Thoracic aorta (tissue), 2 donors: ENCODE results near the gene TEX19. TPM values are rescaled to one million over a fixed set of nuclear protein-coding genes. Genes with fewer than 3 reads are reported as not detected.
"Not testable (repeated sequence)": the region's sequence is repeated elsewhere in the genome, so short reads cannot be mapped to it uniquely, and the experiment has no call there.

Source experiments
- ATAC-seq: fragments of 150-250 bp; one replicate; pipeline ENCODE4 v1.8.0; 2017; ENCODE audit warnings: low read depth; ENCODE audit not compliant: insufficient number of reproducible peaks, low FRiP score
- DNase-seq: peaks from one replicate; pipeline ENCODE4 v3.0.0-alpha.2; 2020; ENCODE audit warnings: low spot score
- H3K27ac ChIP-seq, 2 donors: fragments of 200-600 bp; sonication (generic); 1 replicate in 1 of 2; 2 replicates in 1 of 2; pipeline ENCODE4 v1.5.1; 2016; ENCODE audit warnings: mild to moderate bottlenecking in 2 of 2, moderate library complexity in 2 of 2
- H3K27me3 ChIP-seq: fragments of 200-600 bp; sonication (generic); replicated peaks from 2 replicates; pipeline ENCODE4 v1.6.0; 2016; ENCODE audit warnings: mild to moderate bottlenecking; ENCODE audit not compliant: insufficient read depth
- H3K36me3 ChIP-seq: fragments of 200-600 bp; sonication (generic); one replicate; pipeline ENCODE4 v1.5.1; 2016
- H3K4me1 ChIP-seq, 2 donors: fragments of 200-600 bp; sonication (generic); 1 replicate in 1 of 2; 2 replicates in 1 of 2; pipeline versions ENCODE4 v1.5.1 to v1.6.0; 2016; ENCODE audit warnings: low read depth in 2 of 2, mild to moderate bottlenecking in 1 of 2; ENCODE audit not compliant: control insufficient read depth in 1 of 2
- H3K4me3 ChIP-seq: fragments of 200-600 bp; sonication (generic); 2 replicates; pipeline ENCODE4 v1.5.1; 2016; ENCODE audit warnings: mild to moderate bottlenecking
- H3K9me3 ChIP-seq: fragments of 200-600 bp; sonication (generic); 2 replicates; pipeline ENCODE4 v1.5.1; 2016
- total RNA-seq, 2 donors: library from RNA; depleted of rRNA; stranded (reverse); fragments of >200 nt; gene quantifications; one replicate each; pipeline versions ENCODE4 v1.1.0 to v1.2.3, GENCODE V29; 2016
- TF ChIP-seq, protein P1 (sequence below): fragments of 200-600 bp; sonication (generic); IDR thresholded peaks from one replicate; pipeline ENCODE4 v1.5.1; 2019; ENCODE audit warnings: antibody characterized with exemption

The TEX19 gene
- total RNA-seq, 2 donors from 2014 or later: not detected

DNA sequence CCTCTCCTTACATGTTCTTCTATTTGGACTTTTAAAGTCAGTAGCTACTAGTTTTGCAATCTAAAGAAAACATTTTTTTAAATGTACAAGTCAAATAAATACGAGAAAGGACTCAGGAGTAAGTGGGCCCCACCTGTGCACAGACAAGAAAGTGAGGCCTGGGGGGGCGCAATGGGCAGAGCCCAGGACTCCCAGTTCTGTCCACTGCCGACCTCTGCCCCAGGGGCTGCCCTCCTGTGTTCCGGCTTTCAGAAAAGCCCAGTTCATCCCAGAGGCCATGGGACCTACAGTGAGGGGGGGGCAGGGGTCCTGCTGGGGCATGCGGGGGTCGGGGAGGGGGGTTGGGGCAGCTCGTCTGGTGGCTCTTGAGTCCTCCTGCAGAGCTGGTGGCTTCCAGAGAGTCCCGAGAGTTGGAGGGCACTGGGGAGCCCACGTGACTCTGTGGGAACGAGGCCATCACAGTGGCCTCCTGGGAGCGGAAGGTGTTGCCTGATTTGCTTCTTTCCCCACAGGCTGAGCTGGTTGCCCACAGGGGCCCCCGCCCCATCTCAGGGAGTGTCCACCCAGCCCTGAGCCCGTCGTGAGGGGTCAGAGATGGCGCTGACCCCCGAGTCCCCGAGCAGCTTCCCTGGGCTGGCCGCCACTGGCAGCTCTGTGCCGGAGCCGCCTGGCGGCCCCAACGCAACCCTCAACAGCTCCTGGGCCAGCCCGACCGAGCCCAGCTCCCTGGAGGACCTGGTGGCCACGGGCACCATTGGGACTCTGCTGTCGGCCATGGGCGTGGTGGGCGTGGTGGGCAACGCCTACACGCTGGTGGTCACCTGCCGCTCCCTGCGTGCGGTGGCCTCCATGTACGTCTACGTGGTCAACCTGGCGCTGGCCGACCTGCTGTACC lies 14.9 kb downstream of the TEX19 start:
- no peak overlapping the region for H3K27ac ChIP-seq
- H3K4me3 ChIP-seq: no peak overlapping the region
- H3K27me3 ChIP-seq: peaks cover 27% of the 10 kb centered on the region
- ATAC-seq: no peak
- H3K4me1 ChIP-seq: peaks cover 5 to 32% of the 10 kb centered on the region in 2 donors
- H3K36me3 ChIP-seq: no peaks in the 10 kb centered on the region
- TF ChIP-seq, protein P1, sequence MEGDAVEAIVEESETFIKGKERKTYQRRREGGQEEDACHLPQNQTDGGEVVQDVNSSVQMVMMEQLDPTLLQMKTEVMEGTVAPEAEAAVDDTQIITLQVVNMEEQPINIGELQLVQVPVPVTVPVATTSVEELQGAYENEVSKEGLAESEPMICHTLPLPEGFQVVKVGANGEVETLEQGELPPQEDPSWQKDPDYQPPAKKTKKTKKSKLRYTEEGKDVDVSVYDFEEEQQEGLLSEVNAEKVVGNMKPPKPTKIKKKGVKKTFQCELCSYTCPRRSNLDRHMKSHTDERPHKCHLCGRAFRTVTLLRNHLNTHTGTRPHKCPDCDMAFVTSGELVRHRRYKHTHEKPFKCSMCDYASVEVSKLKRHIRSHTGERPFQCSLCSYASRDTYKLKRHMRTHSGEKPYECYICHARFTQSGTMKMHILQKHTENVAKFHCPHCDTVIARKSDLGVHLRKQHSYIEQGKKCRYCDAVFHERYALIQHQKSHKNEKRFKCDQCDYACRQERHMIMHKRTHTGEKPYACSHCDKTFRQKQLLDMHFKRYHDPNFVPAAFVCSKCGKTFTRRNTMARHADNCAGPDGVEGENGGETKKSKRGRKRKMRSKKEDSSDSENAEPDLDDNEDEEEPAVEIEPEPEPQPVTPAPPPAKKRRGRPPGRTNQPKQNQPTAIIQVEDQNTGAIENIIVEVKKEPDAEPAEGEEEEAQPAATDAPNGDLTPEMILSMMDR: no peak
- no peaks in the 10 kb centered on the region for H3K9me3 ChIP-seq
- DNase-seq: no peak

DNA sequence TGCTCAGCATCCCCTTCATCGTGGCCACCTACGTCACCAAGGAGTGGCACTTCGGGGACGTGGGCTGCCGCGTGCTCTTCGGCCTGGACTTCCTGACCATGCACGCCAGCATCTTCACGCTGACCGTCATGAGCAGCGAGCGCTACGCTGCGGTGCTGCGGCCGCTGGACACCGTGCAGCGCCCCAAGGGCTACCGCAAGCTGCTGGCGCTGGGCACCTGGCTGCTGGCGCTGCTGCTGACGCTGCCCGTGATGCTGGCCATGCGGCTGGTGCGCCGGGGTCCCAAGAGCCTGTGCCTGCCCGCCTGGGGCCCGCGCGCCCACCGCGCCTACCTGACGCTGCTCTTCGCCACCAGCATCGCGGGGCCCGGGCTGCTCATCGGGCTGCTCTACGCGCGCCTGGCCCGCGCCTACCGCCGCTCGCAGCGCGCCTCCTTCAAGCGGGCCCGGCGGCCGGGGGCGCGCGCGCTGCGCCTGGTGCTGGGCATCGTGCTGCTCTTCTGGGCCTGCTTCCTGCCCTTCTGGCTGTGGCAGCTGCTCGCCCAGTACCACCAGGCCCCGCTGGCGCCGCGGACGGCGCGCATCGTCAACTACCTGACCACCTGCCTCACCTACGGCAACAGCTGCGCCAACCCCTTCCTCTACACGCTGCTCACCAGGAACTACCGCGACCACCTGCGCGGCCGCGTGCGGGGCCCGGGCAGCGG lies 15.7 kb downstream of the TEX19 start:
- DNase-seq (no peak), ATAC-seq (no peak)
- TF ChIP-seq, protein P1: no peak
- H3K27me3 ChIP-seq: peaks cover 27% of the 10 kb centered on the region
- H3K9me3 ChIP-seq: no peaks in the 10 kb centered on the region
- peaks cover 5 to 34% of the 10 kb centered on the region in 2 donors for H3K4me1 ChIP-seq
- H3K4me3 ChIP-seq: no peak overlapping the region
- no peak overlapping the region for H3K27ac ChIP-seq
- no peaks in the 10 kb centered on the region for H3K36me3 ChIP-seq

DNA sequence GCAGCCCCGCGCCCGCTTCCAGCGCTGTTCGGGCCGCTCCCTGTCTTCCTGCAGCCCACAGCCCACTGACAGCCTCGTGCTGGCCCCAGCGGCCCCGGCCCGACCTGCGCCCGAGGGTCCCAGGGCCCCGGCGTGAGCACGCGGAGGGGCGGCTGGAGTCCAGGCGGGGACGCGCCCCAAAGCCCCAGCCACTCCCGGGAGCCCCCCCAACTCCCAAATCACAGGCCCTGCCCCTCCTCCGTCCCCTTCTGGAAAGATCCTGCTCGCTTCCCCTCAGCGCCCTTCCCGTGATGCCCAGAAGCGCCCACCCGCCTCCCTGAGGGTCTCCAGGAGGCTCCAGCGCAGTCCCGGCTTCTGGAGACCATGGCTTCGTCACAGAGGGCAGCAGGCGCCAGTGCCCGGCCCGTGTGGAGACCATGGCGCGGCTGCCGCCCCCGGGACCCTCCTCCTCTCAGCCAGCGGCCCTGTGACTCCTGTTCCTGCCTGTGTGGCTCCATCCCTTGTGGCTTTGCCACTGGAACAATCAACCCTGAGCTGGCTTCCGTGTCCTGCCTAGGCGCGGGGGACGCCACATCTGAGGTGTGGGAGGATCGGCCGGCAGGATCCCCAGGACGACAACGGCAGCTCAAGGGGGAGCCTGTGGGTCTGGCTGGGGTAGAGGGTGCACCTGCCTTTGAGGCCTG lies 16.5 kb downstream of the TEX19 start:
- Histone ChIP-seq H3K27ac (no peak overlapping the region), H3K36me3 (no peaks in the 10 kb centered on the region), H3K27me3 (peaks cover 27% of the 10 kb centered on the region), H3K4me1 (peaks cover 3 to 36% of the 10 kb centered on the region in 2 donors), H3K9me3 (no peaks in the 10 kb centered on the region), H3K4me3 (no peak overlapping the region)
- DNase-seq (no peak), ATAC-seq (no peak)
- TF ChIP-seq, protein P1: no peak

DNA sequence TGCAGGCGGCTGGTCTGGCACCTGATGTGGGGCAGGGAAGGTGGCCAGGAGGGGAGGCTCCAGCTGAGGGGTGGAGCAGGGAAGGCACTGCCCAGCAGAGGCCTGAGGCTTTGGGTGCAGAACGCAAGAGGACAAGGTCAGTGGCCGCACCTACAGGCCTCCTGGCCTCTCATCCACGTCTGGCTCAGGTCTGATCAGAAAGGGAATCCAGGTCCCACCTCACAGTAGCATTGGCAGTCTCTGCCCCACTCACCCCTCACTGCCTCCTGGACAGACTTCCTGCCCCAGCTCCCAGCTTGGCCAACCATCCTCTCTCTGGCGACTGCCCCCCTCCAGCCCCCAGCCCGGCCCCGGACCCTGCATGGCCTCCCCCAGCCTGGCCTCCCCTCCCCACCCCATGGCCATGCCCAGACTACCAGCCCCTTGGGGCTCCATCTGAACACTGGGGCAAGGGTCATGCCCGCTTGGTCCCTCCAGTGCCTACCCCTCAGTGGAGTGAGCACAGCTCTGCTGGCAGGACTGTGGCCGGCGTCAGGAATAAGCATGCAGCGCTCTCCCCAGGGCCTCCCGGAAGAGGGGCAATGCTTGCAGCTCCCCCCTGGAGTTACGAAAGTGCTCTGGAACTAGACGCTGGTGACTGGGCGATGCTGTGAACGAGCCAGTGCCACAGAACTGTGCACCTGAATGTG lies 17.1 kb downstream of the TEX19 start:
- H3K36me3 ChIP-seq: no peaks in the 10 kb centered on the region
- H3K27me3 ChIP-seq: peaks cover 22% of the 10 kb centered on the region
- H3K9me3 ChIP-seq: no peaks in the 10 kb centered on the region
- ATAC-seq (no peak), DNase-seq (no peak)
- TF ChIP-seq, protein P1: no peak
- peaks cover 0 to 36% of the 10 kb centered on the region in 2 donors for H3K4me1 ChIP-seq
- H3K27ac ChIP-seq: no peak overlapping the region
- no peak overlapping the region for H3K4me3 ChIP-seq

DNA sequence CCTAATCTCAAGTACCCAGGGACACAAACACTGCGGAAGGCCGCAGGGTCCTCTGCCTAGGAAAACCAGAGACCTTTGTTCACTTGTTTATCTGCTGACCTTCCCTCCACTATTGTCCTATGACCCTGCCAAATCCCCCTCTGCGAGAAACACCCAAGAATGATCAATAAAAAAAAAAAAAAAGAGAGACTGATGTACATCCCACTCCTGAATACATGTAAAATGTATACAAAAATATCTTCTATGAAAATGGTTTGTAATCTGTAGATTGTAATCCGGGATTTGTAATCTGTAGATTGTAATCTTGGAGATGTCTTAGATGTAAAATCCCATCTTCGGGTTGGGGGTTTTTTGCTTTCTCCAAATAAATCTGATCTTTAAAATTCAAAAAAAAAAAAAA lies 18.2 kb downstream of the TEX19 start:
- not testable (repeated sequence) for ATAC-seq, DNase-seq, H3K9me3 ChIP-seq, H3K27ac ChIP-seq, H3K4me3 ChIP-seq, H3K36me3 ChIP-seq
- Histone ChIP-seq H3K27me3 (peaks cover 19% of the 10 kb centered on the region), H3K4me1 (peaks cover 0 to 30% of the 10 kb centered on the region in 2 donors)
